Measurements from ENCODE around the gene SUPT20H.

Gene SUPT20H

GRCh38 chr13:36997716-36998427 lies 61.6 kb downstream of the SUPT20H start:
- no peak for DNase-seq

DNA sequence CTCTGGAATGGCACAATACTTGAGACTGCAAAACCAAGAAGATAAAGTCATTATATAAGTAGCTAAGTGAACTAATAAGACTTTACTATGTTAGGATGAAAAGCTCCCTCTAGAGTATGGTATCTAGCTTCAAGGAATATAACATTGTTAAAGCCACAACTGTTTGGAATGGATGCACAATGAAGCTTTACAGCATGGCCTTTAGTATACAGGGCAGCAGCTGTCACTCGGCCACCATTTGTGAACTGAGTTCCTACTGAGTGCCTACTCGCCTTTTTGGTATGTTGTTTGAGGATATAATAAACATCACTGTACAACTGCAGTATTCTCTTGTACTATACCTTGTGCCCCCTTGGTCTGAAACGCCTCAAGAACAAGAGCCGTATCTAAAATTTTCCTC lies 67.1 kb downstream of the SUPT20H start:
- no peak for DNase-seq

DNA sequence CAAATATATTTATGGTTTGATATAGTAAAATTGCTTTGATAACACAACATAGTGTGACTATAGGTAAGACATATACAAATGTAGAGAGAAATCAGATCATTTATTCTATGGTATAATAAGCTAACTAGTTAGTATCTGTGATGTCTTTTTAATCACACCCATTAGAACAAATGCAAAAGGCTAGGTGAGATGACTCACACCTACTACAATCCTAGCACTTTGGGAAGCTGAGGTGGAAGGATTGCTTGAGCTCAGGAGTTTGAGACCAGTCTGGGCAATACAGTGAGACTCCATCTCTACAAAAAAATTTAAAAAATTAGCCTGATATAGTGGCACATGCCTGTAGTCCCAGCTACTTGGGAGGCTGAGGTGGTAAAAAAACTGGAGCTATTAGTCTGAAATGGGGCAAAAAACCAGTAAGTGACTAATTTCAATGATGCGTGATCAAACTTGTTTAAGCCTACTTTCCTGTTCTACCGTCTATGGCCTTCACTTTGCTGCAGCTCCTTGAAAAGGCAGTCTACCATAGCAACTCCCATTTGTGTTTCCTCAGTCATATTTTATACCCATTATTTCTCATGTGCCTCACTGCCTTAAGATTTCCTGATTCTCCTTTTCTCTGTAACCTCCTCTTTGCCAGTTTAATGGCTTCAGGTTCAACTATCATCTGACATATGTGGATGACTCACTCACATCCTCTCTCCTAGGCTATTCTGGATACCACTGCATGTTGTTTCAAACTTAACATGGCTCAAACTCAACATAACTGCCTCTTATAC lies 72.8 kb downstream of the SUPT20H start:
- no peak for DNase-seq

DNA sequence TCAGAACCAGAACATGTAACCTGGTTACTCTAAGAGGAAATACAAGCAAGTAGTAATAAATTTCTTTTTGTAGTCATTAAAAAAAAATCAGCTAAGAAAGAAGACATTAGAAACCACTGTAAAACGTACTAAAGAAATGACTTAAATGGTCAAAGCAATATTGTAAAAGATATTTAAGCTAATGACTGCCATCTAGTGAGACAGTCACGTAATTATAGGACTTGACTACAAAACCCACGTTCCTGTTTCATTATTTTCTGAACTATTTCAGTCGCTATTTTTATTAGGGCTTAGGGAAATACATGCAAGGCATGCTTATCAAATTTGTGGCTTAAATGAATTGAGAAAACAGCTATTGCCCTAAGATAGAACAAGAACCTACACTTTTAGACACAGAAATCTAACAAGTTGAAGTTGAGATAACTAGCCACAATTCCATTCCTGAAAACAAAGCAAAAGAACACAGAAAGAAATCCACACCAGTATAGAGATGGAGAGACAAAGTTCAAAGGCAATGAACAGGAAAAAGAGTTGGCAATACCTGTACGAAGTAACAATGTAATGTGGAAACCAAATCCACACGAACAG lies 78.2 kb downstream of the SUPT20H start:
- no peak for DNase-seq

- DNase-seq, result no peak
These were observed 80.0 kb downstream of the SUPT20H start for GRCh38 chr13:36979361-36980050.

GRCh38 chr13:36975172-36975571 lies 84.3 kb downstream of the SUPT20H start:
- DNase-seq, result no peak

GRCh38 chr13:36973621-36974295 lies 85.7 kb downstream of the SUPT20H start:
- DNase-seq, result no peak

DNA sequence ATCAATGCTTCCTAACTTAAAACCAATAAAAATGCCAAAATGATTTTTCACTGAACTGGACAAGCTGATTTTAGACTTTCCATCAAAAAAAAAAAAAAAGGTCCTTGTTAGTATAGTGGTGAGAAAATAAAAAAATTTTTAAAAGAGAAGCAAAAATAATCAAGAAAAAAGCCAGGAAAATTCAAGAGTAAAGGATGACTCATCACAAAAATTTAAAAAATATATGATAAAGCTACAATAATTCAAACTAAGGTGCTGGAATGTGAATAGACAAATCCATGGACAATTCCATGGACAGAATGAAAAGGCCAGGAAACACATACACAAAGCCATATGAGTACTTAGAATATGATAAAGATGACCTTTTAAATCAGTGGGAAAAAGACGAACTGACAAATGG lies 86.5 kb downstream of the SUPT20H start:
- no peak for DNase-seq

GRCh38 chr13:36966404-36966803 lies 93.1 kb downstream of the SUPT20H start:
- no peak for DNase-seq

- no peak for DNase-seq
These were observed 93.7 kb downstream of the SUPT20H start for GRCh38 chr13:36965767-36966166.

DNA sequence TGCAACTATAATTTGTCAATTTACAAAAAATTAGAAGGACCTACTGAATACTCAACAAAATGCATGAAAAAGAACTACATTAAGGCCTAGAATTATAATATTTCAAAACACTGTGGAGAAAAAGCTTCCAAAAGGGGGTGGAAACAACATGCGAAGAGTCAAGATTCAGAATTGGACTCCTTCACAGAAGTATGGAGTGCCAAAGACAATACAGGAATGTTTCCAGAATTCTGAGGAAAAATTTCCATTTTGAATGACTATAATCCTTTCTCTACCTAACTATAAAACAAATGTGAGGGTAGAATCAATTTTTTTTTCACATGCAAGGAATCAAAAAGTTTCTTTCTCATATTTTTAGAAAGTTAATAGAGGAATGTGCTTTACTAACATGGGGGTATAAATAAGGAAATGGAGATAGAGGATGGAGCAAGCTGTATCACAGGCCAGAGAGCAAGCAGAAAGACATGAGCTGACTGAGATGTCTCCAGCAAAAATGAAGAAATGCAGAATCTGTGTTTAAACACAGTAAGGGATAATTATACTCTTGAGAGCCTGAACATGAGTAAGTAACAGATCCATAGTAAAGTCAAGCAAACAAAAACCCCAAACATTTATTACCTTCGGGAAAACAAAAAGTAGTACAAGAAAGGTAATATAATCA lies 99.9 kb downstream of the SUPT20H start:
- DNase-seq, result no peak
